HG02938 (cell line): Measurements from ENCODE around the gene GP1BA.

Source experiments
- ATAC-seq: cut with Tn5 transposase; IDR thresholded peaks from one replicate; pipeline ENCODE4 v1.9.1; 2021; ENCODE audit warnings: mild to moderate bottlenecking, moderate library complexity; ENCODE audit not compliant: unreplicated experiment

Gene GP1BA

GRCh38 chr17:4937553-4937952 is 5.5 kb downstream of the GP1BA start:
- no peak for ATAC-seq

GRCh38 chr17:4938069-4938491 is 6.0 kb downstream of the GP1BA start:
- ATAC-seq, result no peak

- no peak for ATAC-seq
Measured at GRCh38 chr17:4938688-4939545, 6.8 kb downstream of the GP1BA start.

- ATAC-seq, result no peak
Measured at GRCh38 chr17:4939546-4939795, 7.4 kb downstream of the GP1BA start.

GRCh38 chr17:4939796-4940554 is 7.9 kb downstream of the GP1BA start, which contains the start of the genes RNF167 and SLC25A11:
Gene RNF167, plus strand, starts transcription at chr17:4940268. Its CDS starts 642 bp downstream, at chr17:4940910.
Gene SLC25A11, minus strand, starts transcription at chr17:4940046. Its CDS starts 136 bp downstream, at chr17:4939910.
- peak; percentile 80 for ATAC-seq

GRCh38 chr17:4940555-4941318 is 8.7 kb downstream of the GP1BA start:
- no peak for ATAC-seq

GRCh38 chr17:4941319-4941610 is 9.2 kb downstream of the GP1BA start:
- no peak for ATAC-seq

GRCh38 chr17:4942760-4943508 is 10.9 kb downstream of the GP1BA start:
- ATAC-seq, result no peak

GRCh38 chr17:4944163-4944553 is 12.1 kb downstream of the GP1BA start:
- ATAC-seq, result no peak

GRCh38 chr17:4944554-4945175 is 12.6 kb downstream of the GP1BA start:
- ATAC-seq, result no peak

- no peak for ATAC-seq
Measured at GRCh38 chr17:4945176-4945943, 13.3 kb downstream of the GP1BA start.

- ATAC-seq, result no peak
Measured at GRCh38 chr17:4945944-4946280, 13.8 kb downstream of the GP1BA start.

GRCh38 chr17:4946312-4946976 is 14.4 kb downstream of the GP1BA start:
- no peak for ATAC-seq

GRCh38 chr17:4947010-4947410 is 14.9 kb downstream of the GP1BA start:
- no peak for ATAC-seq

- ATAC-seq, result no peak
Measured at GRCh38 chr17:4947411-4948165, 15.5 kb downstream of the GP1BA start.

GRCh38 chr17:4948166-4948930 is 16.3 kb downstream of the GP1BA start, which contains the start of gene PFN1:
Gene PFN1, minus strand, starts transcription at chr17:4948530. Its CDS starts 136 bp downstream, at chr17:4948394.
- ATAC-seq, result peak; percentile 24

- peak; percentile 18 for ATAC-seq
Measured at GRCh38 chr17:4948931-4949320, 16.8 kb downstream of the GP1BA start.
